Left ventricle myocardium superior (tissue), 1 donor: ENCODE data around the gene FAM227A. TPM values are rescaled to one million over a fixed set of nuclear protein-coding genes. Genes with fewer than 3 reads are reported as not detected.
"Not testable (repeated sequence)": the region's sequence is repeated elsewhere in the genome, so short reads cannot be mapped to it uniquely, and the experiment has no call there.

Source experiments
- ATAC-seq: fragments of 200-7000 bp; cut with Tn5 transposase; one replicate; pipeline ENCODE4 v1.9.1; 2020; ENCODE audit warnings: mild to moderate bottlenecking, moderate library complexity
- DNase-seq: peaks from one replicate; pipeline ENCODE4 v3.0.0-alpha.2; 2020
- intact Hi-C: fragments of 100-400 bp; cut with micrococcal nuclease; formaldehyde crosslinking; loops from one replicate; pipeline ENCODE4 v1.11.0; 2022
- total RNA-seq: library from RNA; stranded (reverse); fragmentation: NEBNext Ultra II Directional; extraction: Animal tissue kit (Norgen Biotek cat#: 25700); gene quantifications from one replicate; pipeline ENCODE4 v1.2.1, GENCODE V29; 2021
- donor health status: DM: no; HTN: yes; CAD: no; lungs with severe emphysema.

The FAM227A gene
- total RNA-seq, 1 donor from 2014 or later = 0.20 TPM

DNA sequence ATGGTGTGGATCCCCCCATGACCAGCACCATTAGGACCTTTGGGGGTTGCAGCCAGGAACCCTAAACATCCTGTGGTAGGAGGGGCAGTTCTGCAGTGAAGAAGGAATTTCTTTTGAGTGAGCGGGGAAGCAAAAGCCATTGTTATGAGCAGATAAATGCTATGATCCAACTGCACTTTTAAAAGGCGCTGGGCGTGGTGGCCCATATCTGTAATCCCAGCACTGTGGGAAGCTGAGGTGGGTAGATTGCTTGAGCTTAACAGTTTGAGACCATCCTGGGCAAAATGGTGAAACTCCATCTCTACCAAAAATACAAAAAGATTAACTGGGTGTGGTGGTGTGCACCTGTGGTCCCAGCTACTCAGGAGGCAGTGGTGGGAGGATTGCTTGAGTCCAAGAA, 19.6 kb upstream of the FAM227A start:
- intact Hi-C loops = no loop called here
- DNase-seq (no peak), ATAC-seq (no peak)

DNA sequence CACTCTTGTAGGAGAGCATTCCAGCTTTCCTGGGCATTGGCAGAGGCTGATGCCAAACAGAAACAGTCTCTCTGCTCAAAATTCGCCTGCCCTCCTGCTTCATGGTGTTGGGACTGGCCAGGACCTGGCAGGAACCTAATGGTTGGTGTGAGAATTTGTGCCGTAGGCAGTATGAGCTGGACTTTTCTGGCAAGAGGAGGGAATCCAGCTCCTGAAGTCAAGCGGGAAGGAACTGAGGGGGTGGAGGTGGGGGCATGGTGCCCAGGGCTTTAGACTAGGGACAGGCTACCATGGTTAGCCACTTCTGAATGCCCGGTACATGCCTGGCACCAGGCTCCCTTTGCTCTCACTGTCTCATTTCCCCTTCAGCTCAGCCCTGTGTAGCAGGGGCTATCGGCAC, 18.7 kb upstream of the FAM227A start:
- DNase-seq = no peak
- peak; percentile 28 for ATAC-seq
- intact Hi-C loops = no loop called here

DNA sequence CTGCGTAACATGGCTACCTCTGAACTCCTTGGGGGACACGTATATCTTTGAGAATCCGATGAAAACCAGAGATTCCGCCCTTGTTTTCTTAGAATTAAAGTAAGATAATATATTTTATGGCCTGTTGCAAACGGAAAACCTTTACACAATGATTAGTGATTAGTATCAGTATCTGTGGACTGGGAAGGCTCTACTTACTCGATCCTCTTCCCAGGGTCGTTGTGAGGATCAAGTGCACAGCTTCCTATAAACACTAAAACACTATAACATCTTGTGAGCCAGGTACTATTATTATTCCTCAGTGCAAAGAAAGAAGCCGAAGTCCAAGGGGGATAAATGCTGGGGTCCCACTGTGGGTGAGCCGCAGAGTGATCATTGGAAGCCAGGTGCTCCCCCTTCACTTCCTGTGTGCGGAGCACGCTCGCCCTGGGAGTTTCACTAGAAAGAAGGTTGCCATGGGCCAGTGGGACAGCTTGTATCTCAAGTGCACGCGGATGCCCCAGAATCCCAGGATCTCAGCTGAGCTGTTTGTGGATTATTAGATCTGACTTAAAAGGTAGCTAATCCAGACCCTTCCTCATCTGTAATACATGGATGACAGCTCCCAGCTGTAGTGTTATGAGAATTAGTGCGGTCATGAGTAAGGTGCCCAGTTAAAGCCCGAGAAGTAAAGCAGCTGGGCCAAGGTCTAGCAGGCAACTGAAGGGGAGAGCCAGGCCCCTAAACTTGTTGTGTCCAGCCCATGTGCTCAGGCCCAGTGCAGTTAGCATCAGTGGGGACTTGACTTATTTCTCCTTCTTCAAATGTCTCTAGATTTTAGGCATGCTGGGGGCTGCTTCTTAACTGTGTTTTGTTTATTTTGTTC, 1.1 kb upstream of the FAM227A start:
- DNase-seq (no peak), ATAC-seq (peak; percentile 6)
- intact Hi-C loops = no loop called here

DNA sequence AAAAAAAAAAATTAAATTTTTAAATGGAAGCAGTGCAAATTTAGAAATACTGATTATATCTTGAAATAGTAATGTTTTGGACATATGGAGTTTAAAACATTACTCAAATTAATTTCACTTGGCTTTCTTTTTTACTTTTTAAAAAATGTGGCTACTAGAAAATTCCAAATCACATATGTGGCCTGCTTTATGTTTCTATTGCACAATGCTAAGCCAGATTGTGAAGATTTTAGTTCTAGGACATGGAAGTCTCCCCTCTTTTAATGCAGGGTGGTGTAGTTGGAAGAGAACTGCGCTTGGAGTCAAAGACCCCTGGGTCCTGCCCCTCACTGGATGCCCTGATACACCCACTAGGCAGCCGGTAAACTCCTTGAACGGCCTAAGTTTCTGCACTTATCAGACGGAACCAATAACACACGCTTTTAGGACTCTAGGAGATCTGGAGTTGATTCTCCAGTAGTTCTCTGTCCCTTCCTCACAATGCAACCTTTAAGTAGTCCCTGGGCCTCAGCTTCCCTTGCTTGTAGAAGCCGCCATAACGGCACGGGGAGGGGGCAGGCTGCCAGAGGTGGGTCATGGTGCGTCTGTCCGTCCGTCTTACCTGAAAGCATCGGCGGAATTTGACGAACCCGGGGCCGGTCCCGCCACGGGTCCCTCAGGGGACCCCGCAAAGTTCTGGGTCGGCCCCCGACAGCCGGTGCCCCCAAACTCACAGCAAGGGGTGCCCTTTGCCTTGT, 505 bp downstream of the FAM227A start:
- peak; percentile 5 for ATAC-seq
- intact Hi-C loops = no loop called here
- DNase-seq = no peak

DNA sequence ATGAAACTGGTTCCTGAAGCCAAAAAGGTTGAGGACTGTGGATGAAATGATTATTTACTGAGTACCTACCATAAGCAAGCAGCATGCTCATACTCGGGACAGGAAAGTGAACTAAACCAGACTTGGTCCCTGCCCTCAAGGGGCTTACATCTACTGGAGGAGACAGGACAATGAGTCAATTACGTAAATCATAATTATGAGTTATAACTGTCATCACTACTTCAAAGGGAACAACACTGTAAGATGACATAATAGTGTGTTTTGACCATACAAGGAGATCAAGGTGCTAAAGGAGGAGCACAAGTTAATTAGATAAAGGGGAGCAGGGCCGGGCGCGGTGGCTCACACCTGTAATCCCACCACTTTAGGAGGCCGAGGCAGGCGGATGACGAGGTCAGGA, 2.5 kb downstream of the FAM227A start:
- intact Hi-C loops = no loop called here
- no peak for DNase-seq
- ATAC-seq = no peak

DNA sequence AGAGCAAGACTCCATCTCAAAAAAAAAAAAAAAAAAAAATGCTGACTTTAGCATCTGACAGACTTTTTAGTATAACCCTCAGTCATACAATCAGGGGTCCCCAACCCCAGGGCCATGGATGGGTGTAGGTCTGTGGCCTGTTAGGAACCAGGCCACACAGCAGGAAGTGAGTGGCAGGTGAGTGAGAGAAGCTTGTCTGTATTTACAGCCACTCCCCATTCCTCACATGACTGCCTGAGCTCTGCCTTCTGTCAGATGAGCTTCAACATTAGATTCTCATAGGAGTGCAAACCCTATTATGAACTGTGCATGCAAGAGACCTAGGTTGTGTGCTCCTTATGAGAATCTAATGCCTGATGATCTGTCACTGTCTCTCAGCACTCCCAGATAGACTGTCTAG, 3.3 kb downstream of the FAM227A start:
- ATAC-seq (no peak), DNase-seq (no peak)
- intact Hi-C loops = no loop called here

DNA sequence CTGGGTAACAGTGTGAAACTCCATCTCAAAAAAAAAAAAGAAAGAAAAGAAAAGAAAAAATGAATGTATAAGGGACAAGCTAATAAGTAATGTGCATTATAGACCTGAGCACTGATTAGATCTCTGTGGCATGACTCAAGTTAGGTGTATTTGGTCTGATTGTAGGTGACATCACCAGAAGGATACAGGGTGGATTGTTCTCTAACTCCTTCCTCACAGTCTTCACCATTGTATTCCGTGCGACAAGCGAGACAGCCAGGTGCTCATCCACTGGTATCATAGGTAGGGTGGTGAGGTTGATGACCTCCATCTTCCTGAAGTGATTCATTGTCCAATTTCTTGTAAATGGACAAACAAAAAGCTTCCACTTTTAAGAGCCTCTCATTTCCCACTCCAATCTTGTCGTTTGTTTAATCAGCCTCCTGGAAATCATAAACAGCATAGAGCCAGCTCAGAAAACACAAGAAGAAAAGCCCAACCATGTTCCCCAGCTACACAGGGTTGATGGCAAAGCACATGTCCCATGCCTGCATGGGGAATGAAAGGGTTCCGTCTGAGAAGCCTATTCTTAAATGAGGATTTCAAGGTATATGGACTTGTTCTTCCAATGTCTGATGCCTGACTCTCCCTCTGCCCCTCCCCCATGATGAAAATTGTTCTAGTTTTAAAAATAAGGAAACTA, 6.2 kb downstream of the FAM227A start:
- DNase-seq (no peak), ATAC-seq (no peak)
- intact Hi-C loops = no loop called here

DNA sequence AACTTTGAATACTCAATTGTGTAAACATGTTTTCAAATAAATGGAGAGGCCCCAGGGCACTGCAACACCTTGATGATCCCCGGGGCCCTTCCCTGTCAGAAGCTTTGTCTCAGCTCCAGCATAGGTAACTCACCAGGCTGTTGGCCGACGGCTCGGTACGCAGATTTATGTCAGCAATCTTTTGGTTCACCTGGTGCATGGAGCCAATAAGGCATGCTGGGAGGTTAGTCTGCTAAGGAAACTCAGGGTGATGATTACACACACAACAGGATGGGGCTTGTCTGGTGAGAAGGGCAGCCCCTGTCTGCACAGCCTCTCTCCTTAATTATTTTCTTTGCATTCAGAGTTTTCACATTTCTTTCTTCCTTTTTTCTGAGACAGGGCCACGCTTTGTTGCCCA, 10.8 kb downstream of the FAM227A start:
- ATAC-seq = no peak
- no peak for DNase-seq
- intact Hi-C loops = no loop called here

DNA sequence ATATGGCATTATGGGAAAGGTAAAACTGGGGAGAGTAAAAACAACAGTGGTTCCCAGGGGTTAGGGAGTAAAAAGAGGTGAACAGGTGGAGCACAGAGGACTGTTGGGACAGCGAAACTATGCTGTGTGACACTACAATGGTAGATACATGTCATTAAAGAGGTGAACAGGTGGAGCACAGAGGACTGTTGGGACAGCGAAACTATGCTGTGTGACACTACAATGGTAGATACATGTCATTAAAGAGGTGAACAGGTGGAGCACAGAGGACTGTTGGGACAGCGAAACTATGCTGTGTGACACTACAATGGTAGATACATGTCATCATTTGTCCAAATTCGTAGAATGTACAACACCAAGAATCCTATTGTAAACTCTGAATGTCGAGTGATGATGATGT, 11.9 kb downstream of the FAM227A start:
- ATAC-seq, DNase-seq, intact Hi-C loops: not testable (repeated sequence)

DNA sequence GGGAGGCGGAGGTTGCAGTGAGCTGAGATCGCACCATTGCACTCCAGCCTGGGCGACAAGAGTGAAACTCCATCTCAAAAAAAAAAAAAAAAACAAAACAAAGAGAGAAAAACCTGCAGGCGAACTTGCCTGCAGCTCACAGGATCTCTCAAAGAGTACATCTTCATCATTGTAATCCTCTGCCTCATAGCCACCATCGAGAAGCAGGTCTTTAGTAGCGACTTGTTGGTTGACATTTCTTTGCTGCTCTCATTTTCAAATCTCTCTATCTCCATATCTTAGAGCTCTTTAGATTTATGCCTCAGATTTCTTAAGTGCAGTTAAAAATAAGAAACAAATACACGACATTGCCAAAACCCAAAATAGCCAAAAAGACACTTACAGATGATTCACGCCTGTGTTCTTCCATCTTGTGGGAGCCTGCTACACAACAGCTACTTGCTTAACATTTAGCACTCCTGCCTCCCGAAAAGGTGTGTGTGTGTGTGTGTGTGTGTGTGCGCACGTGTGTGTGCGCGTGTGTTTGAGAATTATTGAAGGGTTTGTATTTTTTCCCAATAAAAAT, 14.6 kb downstream of the FAM227A start:
- ATAC-seq = no peak
- DNase-seq = no peak
- intact Hi-C loops = no loop called here

DNA sequence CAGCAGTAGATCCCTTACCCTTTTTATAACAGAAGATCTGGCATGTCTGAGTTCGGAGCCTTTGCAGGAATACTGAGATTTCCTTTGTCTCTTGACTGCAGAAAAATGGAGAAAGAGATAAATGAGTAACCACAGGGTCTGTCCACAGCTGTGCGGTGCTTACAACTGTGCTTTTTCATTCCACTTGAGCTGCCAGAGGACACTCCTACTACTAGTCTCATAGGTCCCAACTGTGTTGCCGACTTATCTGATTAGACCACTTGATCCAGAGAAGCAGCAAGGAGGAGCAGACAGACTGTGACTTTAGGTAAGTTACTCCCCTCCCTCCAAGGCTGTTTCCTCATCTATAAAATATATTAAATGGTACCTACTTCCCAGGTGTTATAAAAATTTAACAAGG, 17.5 kb downstream of the FAM227A start:
- ATAC-seq (no peak), DNase-seq (no peak)
- intact Hi-C loops = no loop called here

DNA sequence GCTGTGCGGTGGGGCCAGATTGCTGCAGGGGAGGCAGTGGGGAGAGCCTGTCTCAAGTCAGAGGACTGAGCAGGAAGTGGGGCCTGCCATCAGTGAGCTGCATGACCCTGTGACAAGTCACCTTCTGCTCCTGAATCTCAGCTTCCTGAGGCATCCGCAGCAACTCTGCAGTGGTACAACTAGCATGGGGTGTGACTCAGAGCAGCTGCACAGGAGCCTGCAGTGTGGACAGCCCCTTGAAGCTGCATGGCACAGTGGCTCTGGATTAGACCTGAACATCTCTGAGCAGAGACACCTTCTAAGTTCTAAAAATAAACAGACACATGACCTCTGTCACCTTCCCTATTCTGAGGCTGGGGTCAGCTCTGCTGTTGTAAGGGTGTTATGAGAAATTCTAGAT, 18.0 kb downstream of the FAM227A start:
- intact Hi-C loops = no loop called here
- DNase-seq = no peak
- no peak for ATAC-seq

DNA sequence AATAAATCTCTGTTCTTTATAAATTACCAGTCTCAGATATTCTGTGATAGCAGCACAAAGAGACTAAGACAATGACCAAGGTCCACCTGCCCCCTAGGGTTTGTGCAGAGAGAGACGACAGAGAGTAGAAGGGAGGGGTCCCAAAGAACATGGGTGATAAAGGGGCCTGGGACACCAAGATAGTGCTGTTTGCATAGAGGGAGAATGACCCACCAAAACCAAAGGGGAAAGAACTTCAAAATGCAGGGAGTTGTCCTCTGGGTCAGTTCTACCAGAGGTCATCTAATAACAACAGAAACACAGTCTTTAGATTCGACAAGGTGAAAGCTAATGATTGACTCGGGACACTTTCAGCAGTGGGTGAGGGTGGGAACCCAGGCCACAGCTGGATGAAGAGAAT, 23.7 kb downstream of the FAM227A start:
- intact Hi-C loops = no loop called here
- ATAC-seq = no peak
- DNase-seq = no peak

DNA sequence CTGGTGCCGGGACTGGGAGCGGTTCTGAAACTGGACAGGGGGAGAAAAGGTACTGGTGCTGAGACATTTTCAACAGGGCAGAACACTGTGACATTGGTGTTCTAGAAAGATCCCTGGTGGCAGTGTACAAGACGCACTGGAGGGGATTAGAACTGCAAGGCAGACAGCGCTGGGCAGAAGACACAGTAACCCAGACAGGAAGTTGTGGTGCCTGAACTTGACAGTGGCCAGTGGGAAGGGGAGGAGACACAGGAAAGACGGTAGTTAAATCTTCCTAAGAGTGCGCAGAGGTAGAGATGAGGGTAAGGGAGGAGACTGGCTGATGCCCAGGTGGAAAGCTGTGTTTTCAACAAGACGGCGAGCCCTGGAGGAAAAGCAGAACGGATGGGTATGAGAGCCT, 24.5 kb downstream of the FAM227A start:
- intact Hi-C loops = no loop called here
- no peak for DNase-seq
- no peak for ATAC-seq

DNA sequence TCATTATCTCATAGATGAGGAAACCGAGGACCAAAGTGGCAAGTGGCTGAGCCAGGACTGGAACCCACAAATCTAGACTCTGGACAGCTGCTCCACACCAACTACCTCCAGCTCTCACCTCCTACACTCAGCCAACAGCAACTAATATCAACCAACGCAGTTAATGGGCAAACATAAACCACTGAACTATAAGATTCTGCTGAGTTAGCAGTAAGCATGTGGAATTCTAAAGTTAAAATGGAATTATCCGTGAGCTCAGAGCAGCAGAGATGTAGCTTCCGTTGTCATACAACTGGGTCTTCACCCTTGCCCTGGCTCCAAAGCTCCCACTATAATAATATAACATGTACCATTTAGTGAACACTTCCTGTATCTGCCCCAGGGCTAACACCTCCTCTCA, 27.1 kb downstream of the FAM227A start:
- no peak for ATAC-seq
- DNase-seq = no peak
- intact Hi-C loops = no loop called here

DNA sequence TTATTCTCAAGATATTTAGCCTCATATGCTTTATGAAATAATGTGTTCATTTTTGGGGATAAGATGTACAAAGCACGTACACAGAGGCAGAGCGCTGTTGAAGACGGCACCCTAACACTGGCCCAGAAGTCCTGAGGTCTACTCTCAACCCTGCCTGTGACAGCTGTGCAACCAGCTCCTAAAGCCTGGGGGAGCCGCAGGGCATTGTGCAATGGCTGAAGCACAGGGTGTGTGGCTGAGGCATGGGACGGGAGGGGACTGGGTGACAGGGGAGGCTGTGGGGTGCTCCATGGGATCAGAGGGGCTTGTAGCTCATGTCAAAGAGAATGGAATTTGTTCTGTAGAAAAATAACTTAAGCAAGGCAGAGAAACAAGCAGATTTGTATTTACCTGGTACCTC, 27.7 kb downstream of the FAM227A start:
- intact Hi-C loops = no loop called here
- ATAC-seq (no peak), DNase-seq (no peak)

DNA sequence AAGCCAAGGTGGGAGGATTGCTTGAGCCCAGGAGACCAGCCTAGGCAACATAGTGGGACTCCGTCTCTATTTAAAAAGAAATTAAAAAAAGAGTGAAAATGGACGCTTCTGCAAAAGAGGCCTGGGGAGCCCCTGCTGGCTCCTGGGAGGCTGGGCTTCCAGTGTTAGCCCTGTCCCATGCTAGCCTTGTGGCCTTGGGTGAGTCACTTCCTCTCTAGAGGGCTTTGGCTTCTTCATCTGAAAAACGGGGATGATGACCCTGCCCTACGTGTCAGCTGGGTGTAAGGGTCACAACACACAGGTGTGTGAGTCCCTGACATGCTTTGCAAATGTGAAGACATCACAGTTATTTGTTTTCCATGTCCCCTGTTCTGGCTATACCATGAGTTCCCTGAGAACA, 32.8 kb downstream of the FAM227A start:
- no peak for DNase-seq
- intact Hi-C loops = no loop called here

DNA sequence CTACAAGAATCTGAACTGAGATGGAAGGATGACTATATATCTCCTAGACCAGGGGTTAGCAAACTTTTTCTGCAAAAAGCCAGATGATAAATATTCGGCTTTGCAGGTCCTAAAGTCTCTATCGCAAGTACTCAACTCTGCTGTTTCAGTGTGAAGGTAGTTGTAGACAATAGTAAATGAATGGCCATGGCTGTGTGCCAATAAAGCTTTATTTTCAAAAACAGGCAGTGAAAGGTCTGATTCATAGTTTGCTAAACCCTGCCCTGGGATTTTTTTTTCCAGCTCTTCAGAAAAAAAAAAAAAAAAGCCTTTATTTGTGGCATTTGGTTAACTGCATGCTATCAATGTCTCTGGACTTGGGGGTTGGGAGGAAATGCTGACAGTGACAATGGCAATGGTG, 37.5 kb downstream of the FAM227A start:
- DNase-seq (no peak), ATAC-seq (no peak)
- intact Hi-C loops = no loop called here

More for the DNA sequence above, 32.8 kb downstream of the FAM227A start:
- ATAC-seq = no peak

DNA sequence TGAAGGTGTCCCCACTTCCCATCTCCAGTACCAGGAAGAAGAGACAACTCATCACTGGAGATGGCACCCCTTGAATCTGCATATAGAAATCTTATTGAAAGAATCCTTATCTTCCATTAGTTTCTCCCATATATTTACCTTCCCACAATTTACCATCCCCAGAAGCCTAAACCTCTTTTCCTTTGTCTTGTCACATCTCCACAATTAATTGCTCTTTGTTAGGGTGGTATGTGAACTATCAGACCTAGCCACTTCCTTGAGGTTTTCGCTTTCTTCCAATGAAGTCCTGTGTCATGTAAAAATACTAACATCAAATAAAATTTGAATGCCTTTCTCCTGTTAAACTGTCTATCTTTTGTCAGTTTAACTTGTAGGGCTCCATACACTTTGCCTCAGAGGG, 37.9 kb downstream of the FAM227A start:
- no peak for DNase-seq
- intact Hi-C loops = no loop called here
- no peak for ATAC-seq

DNA sequence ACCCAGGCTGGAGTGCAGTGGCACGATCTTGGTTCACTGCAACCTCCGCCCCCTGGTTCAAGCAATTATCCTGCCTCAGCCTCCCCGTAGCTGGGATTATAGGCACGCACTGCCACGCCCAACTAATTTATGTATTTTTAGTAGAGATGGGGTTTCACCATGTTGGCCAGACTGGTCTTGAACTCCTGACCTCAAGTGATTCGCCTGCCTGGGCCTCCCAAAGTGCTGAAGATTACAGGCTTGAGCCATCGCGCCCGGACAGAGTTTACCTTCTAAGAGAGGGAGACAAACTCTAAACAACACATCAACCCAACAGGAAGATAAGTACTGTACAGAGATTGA, 41.2 kb downstream of the FAM227A start:
- ATAC-seq = peak; percentile 6

More for the DNA sequence above, 41.2 kb downstream of the FAM227A start:
- intact Hi-C loops, DNase-seq: not testable (repeated sequence)
